ENCODE data around the gene CD226. TPM values are rescaled to one million over a fixed set of nuclear protein-coding genes. Genes with fewer than 3 reads are reported as not detected.

CD226 gene
- polyA plus RNA-seq, 1 of the 3 experiments (the other 2 are of a cell fraction) = 0.56 TPM

DNA sequence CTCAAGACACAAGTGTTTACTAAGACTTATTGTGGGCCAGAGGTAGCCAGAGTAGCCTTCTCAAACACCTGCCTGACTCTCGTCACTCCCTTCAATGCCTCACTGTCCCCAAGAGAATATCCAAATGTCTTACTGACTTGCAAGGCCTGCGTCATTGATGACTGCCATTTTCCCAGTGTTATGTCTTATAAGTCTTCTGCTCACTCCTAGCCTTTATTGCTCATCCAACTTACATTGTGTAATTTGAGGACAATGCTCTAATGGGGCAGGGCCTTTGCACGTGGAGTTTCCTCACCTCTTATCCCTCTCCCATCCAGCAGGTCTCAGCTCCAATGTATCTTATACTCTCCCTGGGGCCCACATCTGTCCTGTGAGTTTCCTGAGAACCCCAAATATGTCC, 10.1 kb upstream of the CD226 start (continued):
- TF ChIP-seq, protein P1, sequence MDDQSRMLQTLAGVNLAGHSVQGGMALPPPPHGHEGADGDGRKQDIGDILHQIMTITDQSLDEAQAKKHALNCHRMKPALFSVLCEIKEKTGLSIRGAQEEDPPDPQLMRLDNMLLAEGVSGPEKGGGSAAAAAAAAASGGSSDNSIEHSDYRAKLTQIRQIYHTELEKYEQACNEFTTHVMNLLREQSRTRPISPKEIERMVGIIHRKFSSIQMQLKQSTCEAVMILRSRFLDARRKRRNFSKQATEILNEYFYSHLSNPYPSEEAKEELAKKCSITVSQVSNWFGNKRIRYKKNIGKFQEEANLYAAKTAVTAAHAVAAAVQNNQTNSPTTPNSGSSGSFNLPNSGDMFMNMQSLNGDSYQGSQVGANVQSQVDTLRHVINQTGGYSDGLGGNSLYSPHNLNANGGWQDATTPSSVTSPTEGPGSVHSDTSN (IDR thresholded peaks at IDR 0.05) = no peak
- TF ChIP-seq YY1 (IDR thresholded peaks at IDR 0.05; ENCODE audit: low read depth) (no peak), FOXJ3 (CRISPR knock-in tag; IDR thresholded peaks at IDR 0.05) (no peak), JUND (IDR thresholded peaks at IDR 0.05) (no peak)

DNA sequence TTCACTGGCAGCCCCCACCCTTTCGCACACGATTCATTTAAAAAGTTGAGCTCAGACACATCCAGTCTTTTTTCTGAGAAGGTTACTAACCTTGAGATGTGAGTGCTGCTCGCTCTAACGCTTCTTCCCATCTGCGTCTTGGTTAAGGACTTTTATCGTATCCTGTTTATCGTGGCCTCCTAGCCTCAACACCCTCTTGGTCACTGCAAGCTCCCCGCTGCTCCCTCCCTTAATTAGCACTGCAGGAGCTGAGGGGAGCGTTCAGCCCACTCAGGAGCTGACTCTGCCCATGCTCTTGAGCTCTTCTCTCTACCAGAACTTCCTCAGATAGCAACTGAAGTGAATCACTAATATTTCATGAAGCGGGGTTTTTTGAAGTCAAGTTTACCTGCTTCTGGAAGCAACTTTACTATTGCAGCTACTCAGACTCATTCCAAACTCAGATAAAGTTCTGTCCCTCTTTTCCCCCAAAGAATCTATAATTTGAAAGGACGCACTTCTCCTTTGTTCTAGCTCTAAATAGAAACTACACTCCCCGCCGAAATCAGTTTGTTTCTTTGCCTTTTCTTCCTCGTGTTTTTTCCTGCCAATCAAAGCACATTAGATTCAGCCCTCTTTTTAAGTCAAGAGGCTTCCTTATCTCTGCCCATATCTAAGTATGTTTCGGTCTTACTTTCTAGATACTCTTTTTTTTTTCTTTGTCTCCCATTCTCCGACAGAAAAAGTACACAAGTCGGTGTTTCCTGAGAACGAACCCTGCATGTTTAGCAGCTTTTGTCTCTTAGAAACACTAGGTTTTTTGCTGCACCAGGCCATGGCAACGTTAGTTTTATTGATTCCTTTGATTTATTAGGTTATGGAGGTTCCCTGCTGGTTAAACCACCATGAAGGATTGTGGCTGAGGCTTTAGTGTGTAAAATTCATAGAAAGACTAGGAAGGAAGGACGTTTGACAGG, 9.3 kb upstream of the CD226 start:
- Histone ChIP-seq H3K79me2 (ENCODE audit: insufficient read depth) (no peaks in the 10 kb centered on the region), H3K4me1 (ENCODE audit: control insufficient read depth in 1 of 2, insufficient read depth in 2 of 2, low read depth in 1 of 2, low read length in 1 of 2) (no peaks in the 10 kb centered on the region), H3K36me3 (replicated peaks in 1 of 2; ENCODE audit: control insufficient read depth in 1 of 2, insufficient read depth in 2 of 2, low read length in 1 of 2) (no peaks in the 10 kb centered on the region), H3K9me3 (no peaks in the 10 kb centered on the region), H3K27ac (ENCODE audit: low read depth in 2 of 2, low read length in 1 of 2) (no peak overlapping the region), H3K4me3 (ENCODE audit: low read depth in 2 of 2, low read length in 1 of 2) (no peak overlapping the region), H3K27me3 (ENCODE audit: insufficient read depth) (no peaks in the 10 kb centered on the region), H3K9me2 (no peaks in the 10 kb centered on the region), H3K4me2 (no peak overlapping the region), H2AFZ (ENCODE audit: low read depth) (no peak overlapping the region), H3F3A (replicated peaks; ENCODE audit: insufficient read depth) (no peaks in the 10 kb centered on the region), H3K9ac (no peak overlapping the region), H4K20me1 (ENCODE audit: insufficient read depth) (no peaks in the 10 kb centered on the region)
- DNase-seq = no peak
- TF ChIP-seq FOXM1 (IDR thresholded peaks at IDR 0.05; ENCODE audit: low read depth) = no peak
- no peak for TF ChIP-seq RAD21 (IDR thresholded peaks at IDR 0.05; ENCODE audit: low read length)
- TF ChIP-seq TCF12 (IDR thresholded peaks at IDR 0.05) = no peak
- TF ChIP-seq, protein P2, sequence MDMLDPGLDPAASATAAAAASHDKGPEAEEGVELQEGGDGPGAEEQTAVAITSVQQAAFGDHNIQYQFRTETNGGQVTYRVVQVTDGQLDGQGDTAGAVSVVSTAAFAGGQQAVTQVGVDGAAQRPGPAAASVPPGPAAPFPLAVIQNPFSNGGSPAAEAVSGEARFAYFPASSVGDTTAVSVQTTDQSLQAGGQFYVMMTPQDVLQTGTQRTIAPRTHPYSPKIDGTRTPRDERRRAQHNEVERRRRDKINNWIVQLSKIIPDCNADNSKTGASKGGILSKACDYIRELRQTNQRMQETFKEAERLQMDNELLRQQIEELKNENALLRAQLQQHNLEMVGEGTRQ (IDR thresholded peaks at IDR 0.05; ENCODE audit: borderline replicate concordance, low read depth, low read length) = no peak
- TF ChIP-seq NRF1 (IDR thresholded peaks at IDR 0.05; ENCODE audit: low read depth, low read length) = no peak
- no peak for TF ChIP-seq GABPA (IDR thresholded peaks at IDR 0.05; ENCODE audit: low read depth)
- no peak for TF ChIP-seq SIN3A (IDR thresholded peaks at IDR 0.05; ENCODE audit: borderline replicate concordance, low read depth, low read length)
- no peak for TF ChIP-seq RCOR1 (IDR thresholded peaks at IDR 0.05; ENCODE audit: low read length)
- TF ChIP-seq CHD2 (IDR thresholded peaks at IDR 0.05; ENCODE audit: low read length, partially characterized antibody) = no peak
- TF ChIP-seq FOSL2 (IDR thresholded peaks at IDR 0.05; ENCODE audit: borderline replicate concordance, low read depth) = no peak
- TF ChIP-seq, protein P3, sequence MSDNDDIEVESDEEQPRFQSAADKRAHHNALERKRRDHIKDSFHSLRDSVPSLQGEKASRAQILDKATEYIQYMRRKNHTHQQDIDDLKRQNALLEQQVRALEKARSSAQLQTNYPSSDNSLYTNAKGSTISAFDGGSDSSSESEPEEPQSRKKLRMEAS (IDR thresholded peaks at IDR 0.05; ENCODE audit: low read depth) = no peak
- 87% methylated on average over 18 of the region's 20 CpGs for WGBS (ENCODE audit: low lambda C conversion rate)
- CTCF ChIA-PET = interaction anchor here (0.7 to 1.2 kb wide), 2 partner anchors 157 to 788 kb away, joined by 3 read pairs; no protein-coding TSS in a partner anchor
- POLR2A ChIA-PET = no interaction called here
